HepG2 (cell line): Measurements from ENCODE around the gene MLANA. TPM values are rescaled to one million over a fixed set of nuclear protein-coding genes. Genes with fewer than 3 reads are reported as not detected.
A peak's percentile ranks its signal among the peaks of the same experiment; 100 is the strongest.

Experiments used
- BATF2 ChIP-seq: sonication (generic); formaldehyde crosslinking; IDR thresholded peaks from 2 replicates; pipeline ENCODE4 v1.8.0; 2022; ENCODE audit warnings: mild to moderate bottlenecking, missing genetic modification reagents, moderate library complexity
- BHLHE40 ChIP-seq: IDR thresholded peaks from 2 replicates; pipeline ENCODE4 v1.6.1; 2011; ENCODE audit warnings: low read length, improper control_type of control experiment
- CBX2 ChIP-seq, 2 experiments: fragments of 200-600 bp in 1 of 2; sonication (generic); formaldehyde crosslinking in 1 of 2; IDR thresholded peaks; 2 replicates each; pipeline versions ENCODE4 v1.7.0 to v1.8.1; 2018 to 2022; ENCODE audit warnings: low read depth in 2 of 2, low read length in 1 of 2, mild to moderate bottlenecking in 1 of 2, missing genetic modification reagents in 1 of 2
- FLYWCH1 ChIP-seq: sonication (generic); formaldehyde crosslinking; IDR thresholded peaks from 2 replicates; pipeline ENCODE4 v1.8.1; 2023; ENCODE audit warnings: mild to moderate bottlenecking, missing genetic modification reagents
- FOXO1 ChIP-seq: sonication (generic); formaldehyde crosslinking; IDR thresholded peaks from 2 replicates; pipeline ENCODE4 v1.4.0; 2020; ENCODE audit warnings: missing genetic modification reagents
- GPN1 ChIP-seq: sonication (generic); formaldehyde crosslinking; IDR thresholded peaks from 2 replicates; pipeline ENCODE4 v1.5.1; 2020; ENCODE audit warnings: missing genetic modification reagents, borderline replicate concordance
- HNF4A ChIP-seq: sonication (generic); formaldehyde crosslinking; IDR thresholded peaks from 2 replicates; pipeline ENCODE4 v1.4.0; 2020; ENCODE audit warnings: missing genetic modification reagents
- HNRNPH1 ChIP-seq: fragments of 200-400 bp; formaldehyde crosslinking; optimal IDR thresholded peaks from 2 replicates; pipeline ENCODE3; 2017; ENCODE audit warnings: mild to moderate bottlenecking, low read depth, low read length
- JARID2 ChIP-seq: sonication (generic); formaldehyde crosslinking; IDR thresholded peaks from 2 replicates; pipeline ENCODE4 v1.8.1; 2023; ENCODE audit warnings: missing genetic modification reagents, inconsistent platforms; ENCODE audit not compliant: insufficient replicate concordance
- JUN ChIP-seq: sonication (generic); formaldehyde crosslinking; IDR thresholded peaks from 2 replicates; pipeline ENCODE4 v1.4.0; 2020; ENCODE audit warnings: mild to moderate bottlenecking, missing genetic modification reagents
- KAT7 ChIP-seq: IDR thresholded peaks from 2 replicates; pipeline ENCODE4 v1.6.1; 2018; ENCODE audit warnings: borderline replicate concordance, missing compliant biosample characterization
- KLF15 ChIP-seq: sonication (generic); formaldehyde crosslinking; IDR thresholded peaks from 2 replicates; pipeline ENCODE4 v1.8.1; 2023; ENCODE audit warnings: borderline replicate concordance, mild to moderate bottlenecking, inconsistent platforms, missing genetic modification reagents, mixed read lengths
- MYNN ChIP-seq: sonication (generic); formaldehyde crosslinking; IDR thresholded peaks from 2 replicates; pipeline ENCODE4 v1.4.0; 2020; ENCODE audit warnings: mild to moderate bottlenecking, low read depth, missing genetic modification reagents
- PHF21A ChIP-seq: sonication (generic); formaldehyde crosslinking; IDR thresholded peaks from 2 replicates; pipeline ENCODE4 v1.5.0; 2020; ENCODE audit warnings: mild to moderate bottlenecking, missing genetic modification reagents
- PRDM15 ChIP-seq: sonication (generic); formaldehyde crosslinking; IDR thresholded peaks from 2 replicates; pipeline ENCODE4 v1.4.0; 2020; ENCODE audit warnings: missing genetic modification reagents
- RFXANK ChIP-seq: IDR thresholded peaks from 2 replicates; pipeline ENCODE4 v1.6.1; 2016
- TARDBP ChIP-seq: sonication (generic); formaldehyde crosslinking; IDR thresholded peaks from 2 replicates; pipeline ENCODE4 v1.8.0; 2022; ENCODE audit warnings: mild to moderate bottlenecking, missing genetic modification reagents
- TOE1 ChIP-seq: sonication (generic); formaldehyde crosslinking; IDR thresholded peaks from 2 replicates; pipeline ENCODE4 v1.4.0; 2020; ENCODE audit warnings: mild to moderate bottlenecking, missing genetic modification reagents
- ZBTB7B ChIP-seq: sonication (generic); formaldehyde crosslinking; IDR thresholded peaks from 2 replicates; pipeline ENCODE4 v1.4.0; 2020; ENCODE audit warnings: missing genetic modification reagents
- ZFP36L2 ChIP-seq: sonication (generic); formaldehyde crosslinking; IDR thresholded peaks from 2 replicates; pipeline ENCODE4 v1.4.0; 2020; ENCODE audit warnings: missing genetic modification reagents
- ZMYM4 ChIP-seq: sonication (generic); formaldehyde crosslinking; IDR thresholded peaks from 2 replicates; pipeline ENCODE4 v1.8.1; 2023; ENCODE audit warnings: mild to moderate bottlenecking, missing genetic modification reagents
- ZNF280B ChIP-seq: sonication (generic); formaldehyde crosslinking; IDR thresholded peaks from 2 replicates; pipeline ENCODE4 v1.5.0; 2020; ENCODE audit warnings: missing genetic modification reagents, mild to moderate bottlenecking, borderline replicate concordance
- ZNF296 ChIP-seq: sonication (generic); formaldehyde crosslinking; conservative IDR thresholded peaks from 2 replicates; pipeline ENCODE4 v1.5.0; 2020; ENCODE audit warnings: mild to moderate bottlenecking, missing genetic modification reagents
- ZNF33A ChIP-seq: sonication (generic); formaldehyde crosslinking; IDR thresholded peaks from 2 replicates; pipeline ENCODE4 v1.5.1; 2020; ENCODE audit warnings: missing genetic modification reagents, mild to moderate bottlenecking, moderate library complexity, borderline replicate concordance
- ZNF354B ChIP-seq: sonication (generic); formaldehyde crosslinking; IDR thresholded peaks from 2 replicates; pipeline ENCODE4 v1.8.0; 2022; ENCODE audit warnings: mild to moderate bottlenecking, missing genetic modification reagents
- ZNF460 ChIP-seq: sonication (generic); formaldehyde crosslinking; IDR thresholded peaks from 2 replicates; pipeline ENCODE4 v1.5.1; 2020; ENCODE audit warnings: missing genetic modification reagents, mild to moderate bottlenecking, borderline replicate concordance
- ZNF761 ChIP-seq: sonication (generic); formaldehyde crosslinking; conservative IDR thresholded peaks from 2 replicates; pipeline ENCODE4 v1.4.0; 2020; ENCODE audit warnings: mild to moderate bottlenecking, missing genetic modification reagents
- polyA plus RNA-seq, 8 experiments: library from polyadenylated mRNA; depleted of rRNA in 3 of 8; stranded (reverse) in 7 of 8; unstranded in 1 of 8; fragments of >200 nt; fragmentation: Illumina TruSeq in 4 of 8; extraction: Trizol in 4 of 8; gene quantifications; 2 replicates each; pipeline versions ENCODE4 v1.2.1 to v1.2.3, GENCODE V29; 2011 to 2016; ENCODE audit warnings: low read depth in 4 of 8, missing spikeins in 1 of 8, mixed read lengths in 1 of 8; ENCODE audit not compliant: insufficient read depth in 1 of 8
- total RNA-seq, 5 experiments: library from RNA; depleted of rRNA; stranded (reverse); fragments of >200 nt; fragmentation: Illumina TruSeq; extraction: Trizol; gene quantifications; 2 replicates each; pipeline ENCODE4 v1.2.3, GENCODE V29; 2016; ENCODE audit warnings: low read depth in 1 of 5

The MLANA gene
- total and polyA plus RNA-seq, 2 of the 13 experiments (the other 11 are each of a cell fraction or from before 2014, with no cell fraction given) = 0.11 to 0.18 TPM

- TF ChIP-seq BATF2 (CRISPR knock-in tag) (no peak), HNRNPH1 (no peak), TARDBP (peak; percentile 74; the same call in 1 of the 2 replicates), KAT7 (CRISPR knock-in tag) (no peak), JARID2 (CRISPR knock-in tag) (no peak), KLF15 (no peak), ZMYM4 (CRISPR knock-in tag) (peak; percentile 85), ZNF354B (CRISPR knock-in tag) (no peak), ZNF296 (CRISPR knock-in tag) (no peak), ZNF33A (CRISPR knock-in tag) (no peak), ZNF460 (CRISPR knock-in tag) (no peak), BHLHE40 (no peak), HNF4A (CRISPR knock-in tag) (peak; percentile 95), TOE1 (CRISPR knock-in tag) (no peak), JUN (CRISPR knock-in tag) (no peak), ZNF280B (CRISPR knock-in tag) (no peak), FOXO1 (CRISPR knock-in tag) (peak; percentile 79; the same call in 1 of the 2 replicates), RFXANK (CRISPR knock-in tag) (no peak), ZBTB7B (CRISPR knock-in tag) (no peak; the same call in 1 of the 2 replicates), FLYWCH1 (CRISPR knock-in tag) (no peak), CBX2 (IDR thresholded peaks at IDR 0.05; ENCODE audit: low read depth, low read length) (no peak), CBX2 (CRISPR knock-in tag; IDR thresholded peaks at IDR 0.05; ENCODE audit: low read depth) (no peak), PHF21A (CRISPR knock-in tag) (peak; percentile 58; the same call in 1 of the 2 replicates), ZNF761 (CRISPR knock-in tag) (0 out of 2 replicates have a peak, but pooled peaks have one; percentile 1), PRDM15 (no peak), GPN1 (no peak), ZFP36L2 (CRISPR knock-in tag) (no peak), MYNN (CRISPR knock-in tag) (no peak)
Measured at GRCh38 chr9:5893591-5894236, 3.0 kb downstream of the MLANA start (continued).
